ENCODE measurements around the gene MED27. TPM values are rescaled to one million over a fixed set of nuclear protein-coding genes. Genes with fewer than 3 reads are reported as not detected.

The MED27 gene
- total RNA-seq, 1 experiment from 2014 or later = 38.4 TPM

DNA sequence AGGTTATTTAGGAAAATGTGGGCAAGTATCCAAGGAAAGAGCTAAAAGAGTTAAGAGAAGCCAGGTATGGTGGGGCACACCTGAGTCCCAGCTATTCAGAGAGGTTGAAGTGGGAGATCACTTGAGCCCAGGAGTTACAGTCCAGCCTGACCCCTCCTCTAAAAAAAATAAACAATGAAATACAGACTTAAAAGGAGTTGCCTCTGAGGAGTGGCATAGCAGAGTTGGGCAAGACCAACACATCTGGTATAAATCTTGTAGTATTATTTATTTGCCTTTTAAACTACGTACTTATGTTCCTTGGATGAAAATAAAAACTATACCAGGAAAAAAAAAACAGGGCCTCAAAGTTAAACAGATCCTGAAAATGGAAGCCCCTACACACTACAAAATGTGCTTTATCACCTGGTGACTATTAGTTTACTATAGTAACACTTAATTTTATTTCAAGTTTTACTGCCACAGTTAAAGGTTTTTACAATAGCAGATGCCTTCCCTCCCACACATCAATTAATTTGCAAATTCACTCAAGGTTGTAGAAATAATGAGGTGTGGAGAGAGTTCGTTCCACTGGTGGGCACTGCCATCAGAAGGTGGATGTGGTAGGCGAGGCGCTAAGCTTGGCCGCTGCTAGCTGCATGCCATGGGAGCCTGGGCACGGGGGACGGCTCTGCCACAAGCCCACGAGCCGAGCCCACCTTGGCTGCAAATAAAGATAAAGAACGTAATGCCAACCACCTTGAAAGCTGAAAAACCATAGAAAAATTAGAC is 48.0 kb downstream of the MED27 start:
- POLR2A ChIA-PET (ENCODE audit: unreplicated experiment) = no interaction called here
- Histone ChIP-seq H3K4me2 (ENCODE audit: low read length) (no peak overlapping the region), H3K79me2 (ENCODE audit: low read length) (peaks cover 99% of the 10 kb centered on the region), H3K9ac (ENCODE audit: low read length) (no peak overlapping the region), H3K9me2 (replicated peaks; ENCODE audit: low read length) (no peaks in the 10 kb centered on the region), H3F3A (ENCODE audit: low read length, unreplicated experiment) (peaks cover 4% of the 10 kb centered on the region), H3K27ac (ENCODE audit: low read length) (no peak overlapping the region), H3K4me1 (ENCODE audit: insufficient read depth, low read length) (peaks cover 22% of the 10 kb centered on the region), H3K4me3 (ENCODE audit: low read length) (no peak overlapping the region), H3K9me3 (ENCODE audit: low read length) (no peaks in the 10 kb centered on the region), H2AFZ (ENCODE audit: low read length) (no peak overlapping the region), H3K27me3 (ENCODE audit: low read length) (no peaks in the 10 kb centered on the region), H4K20me1 (ENCODE audit: low read length) (no peaks in the 10 kb centered on the region), H3K36me3 (ENCODE audit: low read depth, low read length) (no peaks in the 10 kb centered on the region)
- BruUV-seq (replicated peaks) = no TSS peak
- intact Hi-C loops (cut with micrococcal nuclease) = no loop called here
- no peak for DNase-seq
- TF ChIP-seq CTCF (conservative IDR thresholded peaks at IDR 0.05; ENCODE audit: low read depth, low read length) (no peak), EZH2 (IDR thresholded peaks at IDR 0.05; ENCODE audit: low read length, unreplicated experiment) (no peak), EZH2phosphoT487 (IDR thresholded peaks at IDR 0.05; ENCODE audit: borderline replicate concordance, low read length) (no peak)
- CTCF ChIA-PET = no interaction called here
- no peak for ATAC-seq

DNA sequence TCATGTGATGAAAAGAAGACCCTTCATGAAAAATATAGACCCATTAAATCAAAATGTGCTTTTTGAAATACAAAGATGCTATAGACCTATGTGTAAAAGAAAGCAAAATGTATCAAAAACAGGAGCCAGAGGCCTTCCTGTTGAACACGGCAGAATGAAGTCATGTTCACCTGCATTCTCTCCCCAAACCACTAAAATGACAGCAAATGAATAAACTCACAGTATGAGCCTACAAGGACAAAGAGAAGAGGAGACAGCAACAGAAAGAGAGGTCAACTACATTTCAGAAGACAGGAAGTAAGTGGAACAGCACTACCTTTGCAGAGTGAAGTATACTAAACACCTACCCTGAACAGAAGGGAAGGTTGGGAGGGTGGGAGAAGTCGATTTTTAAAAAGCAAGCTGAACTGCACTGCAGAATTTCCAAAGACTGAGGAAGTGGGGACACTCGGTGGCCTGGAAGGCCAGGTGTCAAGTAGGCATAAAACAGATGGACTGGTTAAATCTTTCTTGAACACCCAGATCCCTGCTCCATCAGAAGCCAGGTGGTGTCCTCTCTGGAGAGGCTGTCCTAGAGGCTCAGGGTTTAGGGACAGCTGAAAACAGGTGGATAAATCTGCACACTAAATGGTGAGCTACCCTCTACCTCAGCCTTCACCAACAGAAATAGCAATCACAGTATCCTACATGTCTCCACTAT is 48.9 kb downstream of the MED27 start:
- H3K4me3 ChIP-seq (ENCODE audit: low read length) = no peak overlapping the region
- TF ChIP-seq EZH2phosphoT487 (IDR thresholded peaks at IDR 0.05; ENCODE audit: borderline replicate concordance, low read length) = no peak
- no peak for TF ChIP-seq EZH2 (IDR thresholded peaks at IDR 0.05; ENCODE audit: low read length, unreplicated experiment)
- no peak for TF ChIP-seq CTCF (conservative IDR thresholded peaks at IDR 0.05; ENCODE audit: low read depth, low read length)
- H3K4me2 ChIP-seq (ENCODE audit: low read length) = no peak overlapping the region
- H2AFZ ChIP-seq (ENCODE audit: low read length) = no peak overlapping the region
- no peak overlapping the region for H3K9ac ChIP-seq (ENCODE audit: low read length)
- peaks cover 99% of the 10 kb centered on the region for H3K79me2 ChIP-seq (ENCODE audit: low read length)
- ChIA-PET POLR2A (ENCODE audit: unreplicated experiment) (no interaction called here), CTCF (no interaction called here)
- intact Hi-C loops (cut with micrococcal nuclease) = no loop called here
- DNase-seq (no peak), ATAC-seq (no peak)
- peaks cover 4% of the 10 kb centered on the region for H3F3A ChIP-seq (ENCODE audit: low read length, unreplicated experiment)
- H3K9me3 ChIP-seq (ENCODE audit: low read length) = no peaks in the 10 kb centered on the region
- no peaks in the 10 kb centered on the region for H3K9me2 ChIP-seq (replicated peaks; ENCODE audit: low read length)
- H3K27ac ChIP-seq (ENCODE audit: low read length) = no peak overlapping the region
- BruUV-seq (replicated peaks) = no TSS peak
- no peaks in the 10 kb centered on the region for H3K36me3 ChIP-seq (ENCODE audit: low read depth, low read length)
- no peaks in the 10 kb centered on the region for H4K20me1 ChIP-seq (ENCODE audit: low read length)
- H3K27me3 ChIP-seq (ENCODE audit: low read length) = no peaks in the 10 kb centered on the region
- H3K4me1 ChIP-seq (ENCODE audit: insufficient read depth, low read length) = peaks cover 29% of the 10 kb centered on the region
